Measurements from ENCODE around the gene FAM117B. TPM values are rescaled to one million over a fixed set of nuclear protein-coding genes. Genes with fewer than 3 reads are reported as not detected.

The FAM117B gene
- total RNA-seq, 3 donors from 2014 or later (not counting 1 experiment from before 2014, with no cell fraction given): 11.6 to 14.2 (median 13.1) TPM

DNA sequence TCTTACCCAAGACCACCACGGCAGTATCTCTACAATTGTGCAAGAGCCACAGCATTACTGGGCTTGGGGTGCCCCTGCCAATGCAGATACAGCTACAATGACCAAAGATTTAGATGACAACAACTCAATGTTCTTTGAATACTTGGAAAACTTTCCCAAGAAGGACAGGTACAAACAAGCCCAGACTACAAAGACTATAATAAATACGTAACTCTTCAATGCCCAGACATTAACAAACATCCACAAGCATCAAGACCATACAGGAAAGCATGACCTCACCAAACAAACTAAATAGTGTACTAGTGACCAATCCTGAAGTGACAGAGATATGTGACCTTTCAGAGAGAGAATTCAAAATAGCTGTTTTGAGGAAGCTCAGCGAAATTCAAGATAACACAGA, 174.0 kb downstream of the FAM117B start:
- no peak overlapping the region for H3K27ac Mint-ChIP-seq

GRCh38 chr2:202813387-202813786, 178.6 kb downstream of the FAM117B start:
- Histone ChIP-seq H3K27ac (ENCODE audit: low read length) (no peak overlapping the region), H3K4me1 (ENCODE audit: control insufficient read depth, insufficient read depth, low read length) (no peaks in the 10 kb centered on the region), H3K9me3 (ENCODE audit: control insufficient read depth, insufficient read depth, low read length) (no peaks in the 10 kb centered on the region), H3K27me3 (ENCODE audit: control insufficient read depth, insufficient read depth, low read length) (no peaks in the 10 kb centered on the region), H3K4me3 (ENCODE audit: low read length) (no peak overlapping the region), H3K36me3 (ENCODE audit: control insufficient read depth, insufficient read depth, low read length) (no peaks in the 10 kb centered on the region)
- Mint-ChIP-seq H3K4me3 (no peak overlapping the region), H3K27me3 (ENCODE audit: low read depth in 2 of 2) (no peaks in the 10 kb centered on the region), H3K36me3 (peaks cover 30% of the 10 kb centered on the region), H3K27ac (no peak overlapping the region), H3K4me1 (no peaks in the 10 kb centered on the region), H3K9me3 (peaks cover 0 to 2% of the 10 kb centered on the region in 2 donors)
- TF ChIP-seq, protein P1, sequence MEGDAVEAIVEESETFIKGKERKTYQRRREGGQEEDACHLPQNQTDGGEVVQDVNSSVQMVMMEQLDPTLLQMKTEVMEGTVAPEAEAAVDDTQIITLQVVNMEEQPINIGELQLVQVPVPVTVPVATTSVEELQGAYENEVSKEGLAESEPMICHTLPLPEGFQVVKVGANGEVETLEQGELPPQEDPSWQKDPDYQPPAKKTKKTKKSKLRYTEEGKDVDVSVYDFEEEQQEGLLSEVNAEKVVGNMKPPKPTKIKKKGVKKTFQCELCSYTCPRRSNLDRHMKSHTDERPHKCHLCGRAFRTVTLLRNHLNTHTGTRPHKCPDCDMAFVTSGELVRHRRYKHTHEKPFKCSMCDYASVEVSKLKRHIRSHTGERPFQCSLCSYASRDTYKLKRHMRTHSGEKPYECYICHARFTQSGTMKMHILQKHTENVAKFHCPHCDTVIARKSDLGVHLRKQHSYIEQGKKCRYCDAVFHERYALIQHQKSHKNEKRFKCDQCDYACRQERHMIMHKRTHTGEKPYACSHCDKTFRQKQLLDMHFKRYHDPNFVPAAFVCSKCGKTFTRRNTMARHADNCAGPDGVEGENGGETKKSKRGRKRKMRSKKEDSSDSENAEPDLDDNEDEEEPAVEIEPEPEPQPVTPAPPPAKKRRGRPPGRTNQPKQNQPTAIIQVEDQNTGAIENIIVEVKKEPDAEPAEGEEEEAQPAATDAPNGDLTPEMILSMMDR (IDR thresholded peaks at IDR 0.05): no peak
- ATAC-seq (no peak), DNase-seq (no peak)
- 100% methylated on average over 1 of the region's 3 CpGs for WGBS (ENCODE audit: insufficient coverage)
- intact Hi-C loops (cut with micrococcal nuclease): no loop called here

More for the DNA sequence above, 174.0 kb downstream of the FAM117B start:
- peaks cover 0 to 2% of the 10 kb centered on the region in 2 donors for H3K9me3 Mint-ChIP-seq
- no peak for ATAC-seq
- Histone ChIP-seq H3K27me3 (ENCODE audit: control insufficient read depth, insufficient read depth, low read length) (no peaks in the 10 kb centered on the region), H3K36me3 (ENCODE audit: control insufficient read depth, insufficient read depth, low read length) (no peaks in the 10 kb centered on the region), H3K27ac (ENCODE audit: low read length) (no peak overlapping the region), H3K9me3 (ENCODE audit: control insufficient read depth, insufficient read depth, low read length) (no peaks in the 10 kb centered on the region), H3K4me3 (ENCODE audit: low read length) (no peak overlapping the region), H3K4me1 (ENCODE audit: control insufficient read depth, insufficient read depth, low read length) (no peaks in the 10 kb centered on the region)
- WGBS (ENCODE audit: insufficient coverage): 94% methylated on average over 2 of the region's 3 CpGs
- TF ChIP-seq, protein P1 (IDR thresholded peaks at IDR 0.05): no peak
- no peaks in the 10 kb centered on the region for H3K27me3 Mint-ChIP-seq (ENCODE audit: low read depth in 2 of 2)
- no peaks in the 10 kb centered on the region for H3K4me1 Mint-ChIP-seq
- H3K36me3 Mint-ChIP-seq: peaks cover 19% of the 10 kb centered on the region
- no peak for DNase-seq
- no peak overlapping the region for H3K4me3 Mint-ChIP-seq
- intact Hi-C loops (cut with micrococcal nuclease): no loop called here

DNA sequence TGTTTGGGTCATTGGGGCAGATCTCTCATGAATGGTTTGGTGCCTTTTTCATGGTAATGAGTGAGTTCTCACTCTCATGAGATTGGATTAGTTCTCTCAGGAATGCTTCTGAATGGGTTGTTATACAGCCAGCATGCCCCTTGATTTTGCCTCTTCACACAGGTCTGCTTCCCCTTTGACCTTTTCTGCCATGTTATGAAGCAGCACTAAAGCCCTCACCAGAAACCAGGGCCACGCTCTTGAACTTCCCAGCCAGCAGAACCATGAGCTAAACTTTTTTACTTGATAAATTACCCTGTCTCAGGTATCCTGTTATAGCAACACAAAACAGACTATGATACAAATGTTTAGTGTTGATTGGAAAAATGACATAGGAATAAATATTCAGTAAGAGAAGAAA, 179.5 kb downstream of the FAM117B start:
- 100% methylated on average over 1 of the region's 1 CpG for WGBS (ENCODE audit: insufficient coverage)
- no peak for ATAC-seq
- no peaks in the 10 kb centered on the region for H3K9me3 ChIP-seq (ENCODE audit: control insufficient read depth, insufficient read depth, low read length)
- Mint-ChIP-seq H3K4me3 (no peak overlapping the region), H3K4me1 (no peaks in the 10 kb centered on the region), H3K9me3 (peaks cover 0 to 2% of the 10 kb centered on the region in 2 donors), H3K27me3 (ENCODE audit: low read depth in 2 of 2) (no peaks in the 10 kb centered on the region), H3K27ac (no peak overlapping the region), H3K36me3 (peaks cover 23% of the 10 kb centered on the region)
- no peak overlapping the region for H3K4me3 ChIP-seq (ENCODE audit: low read length)
- H3K4me1 ChIP-seq (ENCODE audit: control insufficient read depth, insufficient read depth, low read length): no peaks in the 10 kb centered on the region
- no peaks in the 10 kb centered on the region for H3K36me3 ChIP-seq (ENCODE audit: control insufficient read depth, insufficient read depth, low read length)
- TF ChIP-seq, protein P1 (IDR thresholded peaks at IDR 0.05): no peak
- intact Hi-C loops (cut with micrococcal nuclease): no loop called here
- no peaks in the 10 kb centered on the region for H3K27me3 ChIP-seq (ENCODE audit: control insufficient read depth, insufficient read depth, low read length)
- no peak overlapping the region for H3K27ac ChIP-seq (ENCODE audit: low read length)
- DNase-seq: no peak

Data from natural killer cell (primary cell).